Kidney (tissue), 14 donors: ENCODE data around the gene CUL4A. TPM values are rescaled to one million over a fixed set of nuclear protein-coding genes. Genes with fewer than 3 reads are reported as not detected.

Experiments
- DNase-seq, 5 donors: peaks; one replicate each; pipeline ENCODE4 v3.0.0-alpha.2; 2013 to 2020
- FAIRE-seq: peaks from 2 replicates; lab custom pipeline; 2012; peaks lifted over from hg19 to GRCh38; lab: Jason Lieb, UNC
- H3K27ac ChIP-seq, 2 donors: one replicate each; pipeline ENCODE4 v1.7.0; 2013; ENCODE audit warnings: low read depth in 2 of 2, low read length in 2 of 2, inconsistent platforms in 1 of 2
- H3K27me3 ChIP-seq: one replicate; pipeline ENCODE4 v1.7.1; 2013; ENCODE audit warnings: low read length, inconsistent platforms; ENCODE audit not compliant: control insufficient read depth, insufficient read depth
- H3K36me3 ChIP-seq, 3 donors: one replicate each; pipeline versions ENCODE4 v1.7.0 to v1.7.1; 2013; ENCODE audit warnings: low read length in 3 of 3, control low read depth in 1 of 3, inconsistent platforms in 1 of 3; ENCODE audit not compliant: insufficient read depth in 3 of 3, control insufficient read depth in 2 of 3
- H3K4me1 ChIP-seq, 3 donors: one replicate each; pipeline versions ENCODE4 v1.7.0 to v1.7.1; 2013; ENCODE audit warnings: low read length in 3 of 3, inconsistent platforms in 1 of 3, low read depth in 1 of 3; ENCODE audit not compliant: control insufficient read depth in 2 of 3, insufficient read depth in 2 of 3
- H3K4me3 ChIP-seq, 3 donors: one replicate each; pipeline versions ENCODE4 v1.7.0 to v1.8.1; 2013; ENCODE audit warnings: low read length in 3 of 3, control low read depth in 1 of 3, inconsistent platforms in 1 of 3
- H3K9ac ChIP-seq, 3 donors: one replicate each; pipeline versions ENCODE4 v1.7.0 to v1.7.1; 2013; ENCODE audit warnings: low read length in 3 of 3, control low read depth in 1 of 3, inconsistent platforms in 1 of 3
- H3K9me3 ChIP-seq, 3 donors: one replicate each; pipeline versions ENCODE4 v1.7.0 to v1.7.1; 2013; ENCODE audit warnings: low read length in 3 of 3, control low read depth in 1 of 3, inconsistent platforms in 1 of 3; ENCODE audit not compliant: control insufficient read depth in 2 of 3, insufficient read depth in 1 of 3
- intact Hi-C: fragments of 100-400 bp; cut with DNase I; formaldehyde crosslinking; loops from one replicate; pipeline ENCODE4 v1.11.1; 2022
- polyA plus RNA-seq: library from polyadenylated mRNA; stranded (reverse); fragments of 350-450 nt; fragmentation: Illumina TruSeq; extraction: RNeasy Lipid Tissue Mini Kit (QIAGEN cat#74804); gene quantifications from one replicate; pipeline ENCODE4 v1.2.3, GENCODE V29; 2014; ENCODE audit warnings: low read depth, low replicate concordance; ENCODE audit not compliant: insufficient read depth
- total RNA-seq: library from RNA; stranded (reverse); fragmentation: NEBNext Ultra II Directional; extraction: Animal tissue kit (Norgen Biotek cat#: 25700); gene quantifications from one replicate; pipeline ENCODE4 v1.2.1, GENCODE V29; 2021
- TF ChIP-seq, protein P1 (sequence below): IDR thresholded peaks from 3 replicates; pipeline ENCODE4 v1.5.1; 2012; ENCODE audit warnings: mild to moderate bottlenecking, moderate library complexity, borderline replicate concordance; ENCODE audit not compliant: insufficient read depth; ENCODE audit errors: extremely low read depth
- donor health status: control.
- donor health status: control.
- donor health status: control.
- donor health status: control.
- donor health status: control.
- donor health status: DM: yes; HTN: yes; CAD: no.
- donor health status: Normal renal cell carcinoma (clear cell type).

CUL4A gene
- total and polyA plus RNA-seq, 2 donors from 2014 or later = 26.5 to 62.5 TPM

DNA sequence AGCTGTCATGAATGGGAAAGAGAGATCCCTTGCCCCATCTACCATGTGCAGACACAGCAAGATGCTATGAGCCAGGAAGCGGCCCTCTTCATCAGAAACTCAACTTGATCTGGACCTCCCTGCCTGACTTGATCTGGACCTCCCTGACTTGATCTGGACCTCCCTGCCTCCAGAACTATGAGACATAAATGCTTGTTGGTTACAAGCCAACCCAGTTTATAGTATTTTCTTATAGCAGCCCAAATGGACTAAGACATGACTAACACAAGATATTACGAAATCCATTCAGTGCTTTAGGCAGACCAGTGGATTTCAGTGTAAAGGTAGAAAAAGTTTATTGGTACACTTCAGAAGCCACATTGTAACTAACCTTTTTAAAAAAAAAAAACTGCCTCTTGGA lies 16.5 kb upstream of the CUL4A start:
- Histone ChIP-seq H3K9ac (no peak overlapping the region), H3K4me1 (no peaks in the 10 kb centered on the region), H3K27ac (no peak overlapping the region), H3K27me3 (no peaks in the 10 kb centered on the region), H3K36me3 (peaks cover 17 to 37% (median 32%) of the 10 kb centered on the region in 3 donors), H3K9me3 (no peaks in the 10 kb centered on the region), H3K4me3 (no peak overlapping the region)
- intact Hi-C loops = no loop called here
- DNase-seq = no peak
- TF ChIP-seq, protein P1, sequence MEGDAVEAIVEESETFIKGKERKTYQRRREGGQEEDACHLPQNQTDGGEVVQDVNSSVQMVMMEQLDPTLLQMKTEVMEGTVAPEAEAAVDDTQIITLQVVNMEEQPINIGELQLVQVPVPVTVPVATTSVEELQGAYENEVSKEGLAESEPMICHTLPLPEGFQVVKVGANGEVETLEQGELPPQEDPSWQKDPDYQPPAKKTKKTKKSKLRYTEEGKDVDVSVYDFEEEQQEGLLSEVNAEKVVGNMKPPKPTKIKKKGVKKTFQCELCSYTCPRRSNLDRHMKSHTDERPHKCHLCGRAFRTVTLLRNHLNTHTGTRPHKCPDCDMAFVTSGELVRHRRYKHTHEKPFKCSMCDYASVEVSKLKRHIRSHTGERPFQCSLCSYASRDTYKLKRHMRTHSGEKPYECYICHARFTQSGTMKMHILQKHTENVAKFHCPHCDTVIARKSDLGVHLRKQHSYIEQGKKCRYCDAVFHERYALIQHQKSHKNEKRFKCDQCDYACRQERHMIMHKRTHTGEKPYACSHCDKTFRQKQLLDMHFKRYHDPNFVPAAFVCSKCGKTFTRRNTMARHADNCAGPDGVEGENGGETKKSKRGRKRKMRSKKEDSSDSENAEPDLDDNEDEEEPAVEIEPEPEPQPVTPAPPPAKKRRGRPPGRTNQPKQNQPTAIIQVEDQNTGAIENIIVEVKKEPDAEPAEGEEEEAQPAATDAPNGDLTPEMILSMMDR = no peak
- no peak for FAIRE-seq

DNA sequence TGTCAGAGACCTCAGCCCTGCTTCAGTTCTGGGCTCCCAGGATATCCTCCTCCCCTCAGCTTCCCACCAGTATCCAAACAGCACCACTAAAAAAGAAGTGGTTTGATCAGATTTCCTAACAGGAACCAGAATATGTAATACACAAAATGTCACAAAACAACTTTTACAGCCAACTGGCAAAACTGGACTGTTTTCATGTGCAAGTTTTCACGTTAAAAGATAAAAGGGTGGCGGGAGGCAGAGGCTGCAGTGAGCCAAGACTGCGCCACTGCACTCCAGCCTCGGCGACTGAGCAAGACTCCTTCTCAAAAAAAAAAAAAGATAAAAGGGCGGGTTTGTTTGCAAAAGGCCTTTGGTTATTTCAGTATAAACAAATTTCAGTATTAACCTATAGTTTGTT lies 14.1 kb upstream of the CUL4A start:
- Histone ChIP-seq H3K36me3 (peaks cover 16 to 59% (median 31%) of the 10 kb centered on the region in 3 donors), H3K9ac (no peak overlapping the region), H3K27me3 (no peaks in the 10 kb centered on the region), H3K4me3 (no peak overlapping the region), H3K27ac (no peak overlapping the region), H3K4me1 (no peaks in the 10 kb centered on the region), H3K9me3 (no peaks in the 10 kb centered on the region)
- FAIRE-seq = no peak
- TF ChIP-seq, protein P1 = no peak
- no peak for DNase-seq
- intact Hi-C loops = no loop called here

DNA sequence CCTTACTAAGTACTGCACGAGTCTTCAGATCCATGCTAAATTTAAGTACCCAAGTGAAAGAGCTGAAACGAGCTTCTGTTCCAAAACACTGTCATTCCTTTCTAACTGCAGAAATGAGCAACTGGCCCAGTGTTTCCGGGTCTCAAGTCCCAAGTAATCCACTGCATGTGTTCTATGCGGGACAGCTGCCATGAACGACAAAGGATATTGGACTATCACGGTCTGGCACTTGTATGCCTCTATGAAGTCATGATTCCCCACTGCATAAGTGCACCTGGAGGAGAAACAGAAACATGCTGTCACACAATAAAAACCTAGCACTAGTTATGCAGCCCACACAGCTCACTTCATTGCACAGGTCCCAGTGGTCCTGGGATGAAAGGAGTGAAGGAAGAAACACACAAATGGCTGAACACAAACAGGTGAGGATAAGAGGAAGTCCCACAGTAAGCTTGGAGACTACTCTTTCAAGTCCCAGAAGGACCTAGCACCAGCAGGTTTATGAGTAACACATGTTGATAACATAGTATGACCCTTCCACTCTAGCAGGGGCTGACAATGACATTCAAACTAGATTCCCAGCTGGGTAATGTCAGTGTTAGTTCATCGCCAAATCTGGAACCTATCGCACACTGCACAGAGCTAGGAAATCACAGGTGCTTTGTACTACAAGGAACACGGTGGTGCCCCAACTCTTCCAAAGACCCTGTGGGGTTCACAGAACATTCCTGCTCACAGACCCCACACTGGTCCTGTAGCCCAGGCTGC lies 12.3 kb upstream of the CUL4A start:
- TF ChIP-seq, protein P1 = no peak

More for the DNA sequence above, 12.3 kb upstream of the CUL4A start:
- H3K9ac ChIP-seq = no peak overlapping the region
- FAIRE-seq = no peak
- peaks cover 16 to 54% (median 29%) of the 10 kb centered on the region in 3 donors for H3K36me3 ChIP-seq
- no peak overlapping the region for H3K27ac ChIP-seq
- H3K4me1 ChIP-seq = no peaks in the 10 kb centered on the region
- DNase-seq = no peak
- intact Hi-C loops = no loop called here
- H3K9me3 ChIP-seq = no peaks in the 10 kb centered on the region
- no peaks in the 10 kb centered on the region for H3K27me3 ChIP-seq
- H3K4me3 ChIP-seq = no peak overlapping the region
